Transverse colon (tissue), 4 donors: ENCODE data around the gene NFASC.

Source experiments
- CTCF ChIP-seq, 5 experiments: fragments of 200-600 bp in 3 of 5; fragments of 450-650 bp in 2 of 5; sonication (generic) in 3 of 5; IDR thresholded peaks; 1 replicate in 2 of 5; 2 replicates in 3 of 5; pipeline ENCODE4 v1.5.1; 2016 to 2017; ENCODE audit warnings: antibody characterized with exemption in 5 of 5, inconsistent platforms in 3 of 5, mild to moderate bottlenecking in 2 of 5, moderate library complexity in 1 of 5
- EP300 ChIP-seq: sonication (generic); formaldehyde crosslinking; IDR thresholded peaks from one replicate; pipeline ENCODE4 v1.6.1; 2017; ENCODE audit warnings: antibody characterized with exemption, low read depth
- POLR2A ChIP-seq: fragments of 450-650 bp; IDR thresholded peaks from one replicate; pipeline ENCODE4 v1.6.1; 2016; ENCODE audit warnings: antibody characterized with exemption, mild to moderate bottlenecking, moderate library complexity
- POLR2AphosphoS5 ChIP-seq, 3 donors: sonication (generic); formaldehyde crosslinking; IDR thresholded peaks; one replicate each; pipeline ENCODE4 v1.6.1; 2016; ENCODE audit warnings: antibody characterized with exemption in 3 of 3

GRCh38 chr1:204834752-204835151 is 35.9 kb upstream of the NFASC start:
- TF ChIP-seq POLR2A, result no peak
- TF ChIP-seq CTCF (IDR thresholded peaks at IDR 0.05), result no peak
- no peak for TF ChIP-seq POLR2AphosphoS5 (IDR thresholded peaks at IDR 0.05)
- no peak for TF ChIP-seq EP300
